ENCODE measurements around the gene MAMDC4.
"Not testable (repeated sequence)": the region's sequence is repeated elsewhere in the genome, so short reads cannot be mapped to it uniquely, and the experiment has no call there.

MAMDC4 gene

DNA sequence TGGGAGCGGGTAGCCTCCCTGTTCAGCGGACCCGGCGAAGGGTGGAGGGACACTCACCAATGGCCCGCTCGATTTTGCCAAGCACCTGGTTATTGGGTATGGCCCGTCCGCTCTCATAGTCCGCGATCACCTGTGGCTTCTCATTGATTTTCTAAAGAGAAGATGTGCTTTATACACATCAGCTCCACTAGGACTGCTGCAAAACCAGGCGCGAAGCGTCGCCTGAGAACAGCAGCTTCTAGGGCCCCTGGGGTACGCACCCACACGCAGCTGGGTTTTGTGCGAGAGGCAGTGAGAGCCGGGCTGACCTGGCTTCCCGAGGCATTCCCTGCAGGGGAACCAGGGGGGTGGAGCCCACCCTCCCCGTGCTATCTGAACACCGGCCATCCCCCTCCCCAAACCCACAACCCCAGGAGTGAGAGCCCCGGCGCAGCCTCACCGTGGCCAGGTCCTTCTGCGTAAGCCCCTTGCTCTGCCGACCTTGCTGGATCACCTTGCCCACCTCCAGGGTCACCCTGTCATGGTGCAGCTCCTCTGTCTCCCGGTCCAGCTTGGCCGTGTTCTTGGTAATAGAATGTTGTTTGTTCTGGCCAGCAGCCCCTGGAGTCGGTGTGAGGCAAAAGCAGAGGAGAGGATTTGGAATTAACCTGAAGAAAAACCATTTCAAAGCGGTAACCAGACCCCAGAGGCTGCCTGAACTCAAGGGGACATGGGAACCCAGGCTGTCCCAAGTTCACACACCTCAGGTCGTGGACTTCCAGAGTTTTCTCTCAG is 10.9 kb downstream of the MAMDC4 start:
- DNase-seq, result no peak

DNA sequence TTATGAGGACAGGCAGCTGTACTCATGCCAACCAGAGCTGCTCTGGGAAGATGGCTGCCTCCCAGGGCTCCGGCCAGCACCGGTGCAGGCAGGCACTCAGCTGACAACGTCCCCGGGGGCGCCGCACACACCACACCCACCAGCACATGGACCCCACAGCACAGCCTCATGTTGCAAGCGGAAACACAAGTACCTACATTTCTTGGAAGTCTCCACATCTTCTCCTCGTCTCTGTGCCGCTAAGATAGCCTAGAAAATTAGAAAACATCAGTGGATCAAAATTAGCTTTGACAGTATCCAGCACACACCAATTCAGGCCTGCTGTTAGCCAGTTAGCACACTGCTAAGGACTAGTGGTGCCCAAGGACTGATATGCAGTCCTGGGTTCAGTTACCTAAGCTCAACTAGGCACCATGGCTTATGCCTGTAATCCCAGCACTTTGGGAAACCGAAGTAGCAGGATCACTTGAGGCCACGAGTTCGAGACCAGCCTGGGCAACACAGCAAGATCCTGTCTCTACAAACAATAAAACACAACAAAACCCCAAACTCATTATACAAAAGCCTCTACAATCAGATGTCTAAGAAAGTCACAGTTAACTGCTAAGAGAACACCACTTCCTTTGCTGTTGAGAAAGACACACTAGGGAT is 11.6 kb downstream of the MAMDC4 start:
- DNase-seq, result no peak

DNA sequence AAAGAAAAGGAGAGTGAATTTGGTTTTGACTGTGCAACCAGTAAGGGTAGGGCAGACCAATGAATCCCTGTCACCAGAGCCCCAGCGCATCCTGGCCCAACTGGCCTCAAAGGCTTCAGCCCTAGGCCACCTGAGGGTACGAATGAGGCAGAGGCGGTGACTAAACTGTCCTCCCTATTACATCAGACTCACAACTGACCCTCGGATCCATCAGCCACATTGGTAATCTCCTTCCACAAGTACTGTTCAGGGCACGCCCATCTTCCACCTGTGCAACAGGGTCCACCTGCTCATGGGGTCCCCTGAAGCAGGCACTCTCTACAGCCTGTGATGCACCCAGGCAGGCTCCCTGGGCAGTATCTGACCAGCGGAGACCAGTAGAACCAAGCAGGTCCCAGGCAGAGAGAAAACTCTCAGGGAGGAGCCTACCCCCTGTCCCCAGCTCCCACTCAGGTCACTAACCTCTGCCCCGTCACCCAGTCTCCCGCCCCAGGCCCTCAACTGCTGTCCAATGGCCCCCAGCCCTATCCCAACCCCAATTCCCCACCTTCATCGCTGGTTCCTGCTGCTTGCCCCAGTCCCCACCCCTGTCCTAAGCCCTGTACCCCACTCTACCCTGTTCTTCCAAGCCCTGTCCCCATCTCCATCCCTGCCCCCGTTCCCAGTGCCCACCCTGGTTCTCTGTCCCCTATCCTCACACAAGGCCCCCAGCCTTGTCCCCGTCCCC is 13.1 kb downstream of the MAMDC4 start:
- no peak for DNase-seq

DNA sequence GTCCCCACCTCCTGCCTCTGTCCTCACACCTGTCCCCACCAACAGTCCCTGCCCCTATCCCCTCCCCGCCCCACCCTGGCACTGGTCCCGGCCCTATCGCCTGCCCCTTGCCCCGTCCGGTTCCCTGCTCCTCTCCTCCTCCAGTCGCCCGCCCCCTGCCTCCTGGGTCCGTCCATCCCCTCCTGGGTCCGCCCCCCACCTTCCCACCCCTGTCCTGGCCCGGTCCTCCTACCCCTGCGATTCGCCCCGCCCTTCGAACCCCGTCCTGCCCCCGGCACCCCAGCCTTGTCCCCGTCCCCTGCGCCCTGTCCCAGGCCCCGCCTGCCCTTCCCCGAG is 13.6 kb downstream of the MAMDC4 start:
- no peak for DNase-seq

DNA sequence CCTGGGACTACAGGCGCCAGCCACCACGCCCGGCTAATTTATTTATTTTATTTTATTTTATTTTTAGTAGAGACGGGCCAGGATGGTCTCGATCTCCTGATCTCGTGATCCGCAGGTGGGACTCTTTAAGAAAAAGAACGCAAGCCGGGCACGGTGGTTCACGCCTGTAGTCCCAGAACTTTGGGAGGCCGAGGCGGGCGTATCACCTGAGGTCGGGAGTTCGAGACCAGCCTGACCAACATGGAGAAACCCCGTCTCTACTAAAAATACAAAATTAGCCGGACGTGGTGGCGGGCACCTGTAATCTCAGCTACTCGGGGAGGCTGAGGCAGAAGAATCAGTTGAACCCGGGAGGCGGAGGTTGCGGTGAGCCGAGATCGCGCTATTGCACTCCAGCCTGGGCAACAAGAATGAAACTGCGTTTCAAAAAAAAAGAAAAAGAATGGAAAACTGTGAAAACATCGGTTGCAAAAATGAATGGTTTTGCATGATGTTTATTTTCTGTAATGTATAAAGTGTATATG is 14.8 kb downstream of the MAMDC4 start:
- not testable (repeated sequence) for DNase-seq

DNA sequence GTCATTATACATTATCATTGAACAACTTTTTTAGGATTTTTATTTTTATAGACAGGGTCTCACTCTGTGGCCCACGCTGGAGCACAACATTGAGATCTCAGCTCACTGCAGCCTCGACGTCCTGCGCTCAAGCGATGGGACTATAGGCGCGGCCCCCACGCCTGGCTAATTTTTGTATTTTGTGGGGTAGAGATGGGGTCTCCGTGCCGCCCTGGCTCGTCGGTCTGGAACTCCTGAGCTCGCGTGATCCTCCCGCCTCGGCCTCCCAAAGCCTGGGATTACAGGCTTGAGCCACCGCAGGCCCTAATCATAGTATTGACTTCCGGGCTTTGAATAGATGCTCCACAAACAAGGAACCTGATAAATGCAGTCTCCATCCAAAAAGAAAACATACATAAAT is 15.3 kb downstream of the MAMDC4 start:
- DNase-seq, result no peak

DNA sequence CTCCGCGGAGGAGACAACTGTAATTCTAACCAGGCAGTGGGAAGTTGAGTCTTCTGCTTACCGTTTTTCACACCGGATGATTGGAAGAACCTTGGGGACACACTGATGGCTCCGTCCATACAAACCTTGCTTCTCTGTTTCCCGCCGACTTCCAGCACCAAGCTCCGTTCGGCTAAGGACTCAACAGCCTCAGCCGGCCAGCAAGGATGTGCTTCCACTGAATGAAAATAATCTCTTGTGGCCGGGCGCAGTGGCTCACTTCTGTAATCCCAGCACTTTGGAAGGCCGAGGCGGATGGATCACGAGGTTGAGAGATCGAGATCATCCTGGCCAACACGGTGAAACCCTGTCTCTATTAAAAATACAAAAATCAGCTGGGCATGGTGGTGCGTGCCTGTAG is 15.8 kb downstream of the MAMDC4 start:
- DNase-seq, result no peak

DNA sequence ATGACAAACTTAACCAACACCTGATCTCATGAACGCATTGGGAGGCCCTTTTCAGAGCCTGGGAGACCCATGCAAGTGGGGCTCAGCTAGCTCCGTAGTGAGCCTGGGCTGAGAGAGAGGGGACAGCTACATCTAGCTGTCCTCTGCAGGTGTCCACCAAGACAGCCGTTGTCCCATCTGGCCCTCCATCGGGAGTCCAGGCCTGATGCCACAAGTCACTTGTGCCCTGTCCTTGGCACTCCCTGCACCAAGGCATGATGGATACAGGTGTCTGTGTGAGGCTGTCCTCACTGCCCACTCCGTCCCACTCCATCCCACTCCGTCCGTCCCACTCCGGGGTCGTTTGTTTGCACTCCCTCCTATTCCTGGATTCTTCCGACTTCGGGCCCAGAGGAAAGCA is 16.5 kb downstream of the MAMDC4 start:
- no peak for DNase-seq

DNA sequence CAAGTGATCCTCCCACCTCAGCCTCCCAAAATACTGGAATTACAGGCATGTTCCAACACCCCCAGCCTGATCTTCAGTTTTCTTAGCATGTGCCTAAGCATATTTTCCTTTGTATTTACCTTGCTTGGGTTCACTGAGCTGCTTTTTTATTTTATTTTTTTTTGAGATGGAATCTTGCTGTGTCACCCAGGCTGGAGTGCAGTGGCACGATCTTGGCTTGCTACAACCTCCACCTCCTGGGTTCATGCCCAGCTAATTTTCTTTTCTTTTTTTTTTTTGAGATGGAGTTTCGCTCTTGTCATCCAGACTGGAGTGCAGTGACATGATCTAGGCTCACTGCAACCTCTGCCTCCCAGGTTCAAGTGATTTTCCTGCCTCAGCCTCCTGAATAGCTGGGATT is 17.5 kb downstream of the MAMDC4 start:
- DNase-seq, result not testable (repeated sequence)

DNA sequence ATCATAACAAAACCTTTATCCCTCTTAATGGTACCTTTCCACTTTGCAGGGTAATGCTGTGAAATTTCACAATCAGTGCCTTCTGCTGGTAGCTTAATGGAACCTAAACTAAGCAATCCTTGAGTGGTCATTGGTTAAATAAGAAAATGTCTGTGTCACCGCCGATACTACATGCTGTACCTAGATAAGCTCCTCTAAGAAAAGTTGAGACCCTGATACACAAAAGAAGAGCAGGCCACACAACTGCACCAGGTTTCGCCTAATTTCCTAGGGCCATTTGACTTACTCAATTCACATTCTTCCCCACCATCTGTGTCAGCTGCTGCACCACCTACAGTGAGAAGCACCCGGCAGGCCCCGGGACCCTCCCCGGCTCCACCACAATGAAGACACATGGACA is 23.0 kb downstream of the MAMDC4 start:
- no peak for DNase-seq

DNA sequence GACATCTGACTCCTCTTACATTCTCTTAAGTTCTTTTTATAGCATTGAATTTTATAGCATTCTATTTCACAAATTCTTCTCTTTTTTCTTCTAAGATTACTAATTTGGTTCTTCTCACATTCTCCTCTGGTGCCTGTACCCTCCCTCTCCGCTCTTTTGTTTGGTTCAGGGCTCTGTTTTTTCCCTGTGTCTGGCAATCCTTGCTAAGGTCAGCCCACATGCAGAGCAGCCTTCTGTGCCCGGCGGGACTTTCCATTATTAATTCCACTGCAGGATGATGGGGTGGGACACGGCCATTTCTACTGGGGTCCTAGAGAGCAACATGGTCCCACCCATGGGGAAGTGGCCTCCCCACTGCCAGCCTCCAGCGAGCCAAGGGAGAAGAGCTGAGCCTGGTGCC is 24.3 kb downstream of the MAMDC4 start:
- no peak for DNase-seq

DNA sequence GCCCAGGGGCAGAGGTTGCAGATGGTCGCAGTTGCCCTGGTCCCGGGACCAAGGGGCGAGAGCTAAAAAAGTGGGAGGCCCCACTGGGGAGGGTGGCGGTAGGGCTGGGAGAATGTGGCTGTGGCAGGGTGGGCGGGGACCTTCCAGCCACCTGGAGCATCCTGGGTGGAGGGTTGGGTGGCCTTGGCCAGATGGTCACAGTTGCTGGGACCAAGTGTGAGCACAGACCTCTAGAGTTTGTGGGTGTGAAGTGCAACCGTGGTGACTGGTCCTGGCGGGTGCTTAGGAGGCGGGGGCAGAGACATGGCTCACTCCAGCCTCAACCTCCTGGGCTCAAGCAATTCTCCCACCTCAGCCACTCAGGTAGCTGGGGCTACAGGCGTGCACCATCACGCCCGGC is 28.5 kb downstream of the MAMDC4 start:
- DNase-seq, result no peak

DNA sequence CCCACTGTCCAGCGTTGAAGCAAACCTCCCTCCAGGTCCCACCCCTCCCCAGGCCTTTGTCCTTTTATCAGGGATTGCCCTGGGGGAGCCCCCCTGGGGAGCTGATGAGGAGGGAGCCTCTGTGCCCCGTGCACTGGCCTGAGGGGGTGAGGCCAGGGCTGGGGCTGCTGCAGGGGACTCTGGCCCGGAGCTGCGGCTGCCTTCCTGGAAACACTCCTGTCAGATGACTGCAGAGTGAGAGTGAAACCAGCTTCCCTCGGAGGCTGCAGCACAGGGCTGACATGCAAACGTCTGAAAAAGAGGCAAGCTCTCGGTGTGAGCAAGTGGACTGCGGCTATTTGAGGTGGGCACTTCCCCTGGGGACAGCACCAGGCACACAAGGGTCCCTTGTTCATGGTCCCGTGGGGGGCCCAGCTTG is 29.6 kb downstream of the MAMDC4 start:
- DNase-seq, result no peak

DNA sequence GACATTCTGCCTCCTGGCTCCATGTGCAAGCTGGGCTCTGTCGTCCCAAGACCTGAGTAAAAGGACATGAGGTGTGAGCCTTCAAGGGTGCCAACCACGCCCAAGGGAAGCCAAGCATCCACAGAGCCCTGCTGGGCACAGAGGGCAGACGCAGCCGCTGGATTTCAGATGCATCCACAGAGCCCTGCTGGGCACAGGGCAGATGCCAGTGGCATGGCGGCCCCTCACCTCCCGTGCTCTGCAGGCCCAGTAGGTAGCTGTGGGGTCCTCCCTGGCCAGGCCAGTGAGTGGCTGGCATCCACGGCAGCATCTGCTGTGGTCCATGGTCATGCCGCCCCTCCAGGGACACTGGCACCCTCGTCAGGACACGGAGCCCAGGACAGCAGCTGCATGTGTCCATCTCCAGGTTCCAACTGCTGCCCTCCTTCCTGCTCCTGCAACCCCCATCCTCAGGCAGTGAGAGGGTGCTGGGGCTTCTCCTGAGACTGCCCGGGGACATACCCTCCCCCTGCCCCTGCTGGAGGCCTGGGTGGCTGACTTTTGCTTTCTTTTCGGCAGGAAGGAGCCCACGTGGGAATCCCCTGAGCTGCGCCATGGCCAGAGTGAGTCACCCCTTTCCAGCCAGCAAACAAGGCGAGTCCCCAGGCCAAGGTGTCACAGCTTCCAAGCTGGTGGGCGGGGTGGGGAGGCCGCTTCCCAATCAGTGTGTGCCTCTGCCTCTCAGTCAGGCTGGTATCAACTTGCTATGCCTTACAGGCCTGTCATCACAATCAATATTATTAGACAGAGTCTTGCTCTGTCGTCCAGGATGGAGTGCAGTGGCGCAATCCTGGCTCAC is 30.2 kb downstream of the MAMDC4 start:
- no peak for DNase-seq

DNA sequence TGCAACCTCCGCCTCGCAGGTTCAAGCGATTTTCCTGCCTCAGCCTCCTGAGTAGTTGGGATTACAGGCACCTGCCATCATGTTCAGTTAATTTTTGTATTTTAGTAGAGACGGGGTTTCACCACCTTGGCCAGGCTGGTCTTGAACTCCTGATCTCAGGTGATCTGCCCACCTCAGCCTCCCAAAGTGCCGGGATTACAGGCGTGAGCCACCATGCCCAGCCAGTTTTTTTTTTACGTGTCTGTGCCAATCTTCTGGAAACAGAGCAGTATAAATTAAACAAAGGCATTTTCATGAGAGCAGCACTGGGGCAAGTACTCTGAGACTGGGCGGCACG is 30.8 kb downstream of the MAMDC4 start:
- DNase-seq, result not testable (repeated sequence)

DNA sequence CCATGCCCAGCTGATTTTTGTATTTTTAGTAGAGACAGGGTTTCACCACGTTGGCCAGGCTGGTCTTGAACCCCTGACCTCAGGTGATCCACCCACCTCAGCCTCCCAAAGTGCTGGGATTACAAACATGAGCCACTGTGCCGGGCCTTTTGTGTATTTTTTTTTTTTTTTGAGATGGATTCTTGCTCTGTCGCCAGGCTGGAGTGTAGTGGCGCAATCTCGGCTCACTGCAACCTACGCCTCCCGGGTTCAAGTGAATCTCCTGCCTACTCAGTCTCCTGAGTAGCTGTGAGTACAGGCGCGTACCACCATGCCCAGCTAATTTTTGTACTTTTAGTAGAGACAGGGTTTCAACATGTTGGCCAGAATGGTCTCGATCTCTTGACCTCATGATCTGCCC is 31.5 kb downstream of the MAMDC4 start:
- not testable (repeated sequence) for DNase-seq

DNA sequence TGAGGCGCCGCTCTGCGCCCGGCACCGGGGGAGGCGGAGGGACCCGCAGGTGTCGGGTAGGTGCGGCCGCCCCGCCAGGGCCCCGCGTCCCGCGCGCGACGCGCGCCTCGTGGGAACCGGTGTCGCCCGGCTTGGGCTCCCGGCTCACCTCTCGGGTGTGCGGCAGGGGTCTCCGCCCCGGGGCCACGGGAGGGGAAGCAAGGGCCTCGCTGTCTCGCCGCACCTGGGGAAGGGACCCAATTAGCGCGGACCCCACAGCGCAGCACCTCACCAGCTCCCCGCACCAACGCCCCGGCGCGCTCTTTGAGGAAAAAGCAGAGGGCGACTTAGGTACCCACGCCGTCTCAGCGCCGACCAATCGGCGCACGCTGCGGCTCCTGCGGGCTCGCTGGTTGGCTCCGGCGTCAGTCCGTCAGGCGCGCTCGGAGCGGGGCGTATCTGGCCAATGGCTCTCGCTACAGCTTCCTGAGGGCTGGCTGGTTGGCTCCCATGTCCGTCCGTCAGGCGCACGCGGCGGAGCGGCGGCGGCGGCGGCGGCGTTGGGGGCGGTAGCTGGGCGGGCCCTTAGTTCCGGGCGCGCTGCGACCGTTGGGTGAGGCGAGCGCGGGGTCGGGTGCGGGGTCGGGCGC is 33.9 kb downstream of the MAMDC4 start, which contains the start of gene TRAF2:
Gene TRAF2 (plus strand): TSS at position 567 of the 629 bp plus-strand sequence. CDS start 12,225 bp downstream, outside the sequence.
- peak; percentile 93 for DNase-seq

DNA sequence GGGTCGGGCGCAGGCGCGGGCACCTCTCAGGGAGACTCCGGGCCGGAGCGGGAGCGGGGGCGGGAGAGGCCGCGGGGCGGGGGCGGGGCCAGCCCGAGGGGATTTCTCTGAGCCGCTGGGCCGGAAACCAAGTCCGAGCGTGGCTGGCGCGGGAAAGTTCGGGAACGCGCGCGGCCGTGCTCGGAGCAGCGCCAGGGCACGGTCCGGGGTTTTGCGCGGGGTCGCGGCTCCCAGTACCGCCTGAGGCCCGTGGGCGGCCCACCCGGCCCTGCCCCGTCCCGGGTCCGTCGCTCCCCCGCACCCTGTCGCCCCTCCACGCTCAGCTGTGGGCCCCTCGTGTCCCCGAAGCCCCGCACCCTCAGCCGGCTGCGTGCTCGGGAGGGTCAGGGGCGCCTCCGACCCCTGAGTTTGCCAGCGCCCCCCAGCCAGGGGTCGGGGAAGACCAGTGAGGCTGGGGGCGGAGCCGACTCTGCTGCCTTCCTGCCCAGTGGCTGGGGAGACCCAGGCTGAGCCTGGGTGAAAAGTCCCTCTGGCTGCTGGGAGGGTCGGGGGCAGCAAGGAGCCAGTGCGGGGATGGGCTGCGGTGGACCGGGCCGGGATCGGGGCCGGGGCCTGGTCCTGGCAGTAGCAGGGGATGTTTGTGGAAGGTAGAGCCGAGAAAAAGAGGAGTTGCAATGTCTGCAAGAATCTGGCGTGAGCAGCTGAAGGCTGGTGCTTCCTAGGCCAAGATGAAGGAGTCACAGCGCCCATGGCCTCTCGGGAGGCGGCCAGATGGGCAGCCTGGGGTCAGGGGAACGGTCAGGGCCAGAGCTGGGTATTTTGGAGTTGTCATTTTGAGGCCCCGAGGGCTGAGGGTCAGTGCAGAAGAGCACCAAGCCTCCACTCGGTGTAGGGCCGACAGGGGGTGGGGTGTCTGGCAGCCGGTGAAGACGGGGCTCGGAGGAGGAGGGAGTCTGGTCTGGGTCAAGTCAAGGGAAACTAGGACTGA is 34.8 kb downstream of the MAMDC4 start:
- DNase-seq, result no peak

DNA sequence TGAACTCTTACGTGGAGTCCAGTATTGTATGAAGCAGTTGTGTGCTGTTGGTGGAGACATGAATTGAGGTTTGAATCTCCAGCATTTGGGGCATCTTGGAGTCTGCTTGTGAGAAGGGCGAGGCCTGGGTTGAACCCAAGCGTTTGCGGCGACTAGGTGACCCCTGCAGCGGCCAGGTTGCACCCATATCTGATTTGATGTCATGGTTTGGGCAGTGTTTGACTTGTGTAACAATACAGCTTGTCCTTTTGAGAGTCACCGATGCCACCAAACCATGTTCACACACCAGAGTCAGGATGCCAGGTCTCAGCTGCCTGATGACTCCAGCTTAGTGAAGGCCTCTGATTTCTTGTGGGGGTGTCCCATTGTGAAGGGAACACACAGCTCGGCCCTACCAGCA is 36.3 kb downstream of the MAMDC4 start:
- no peak for DNase-seq

DNA sequence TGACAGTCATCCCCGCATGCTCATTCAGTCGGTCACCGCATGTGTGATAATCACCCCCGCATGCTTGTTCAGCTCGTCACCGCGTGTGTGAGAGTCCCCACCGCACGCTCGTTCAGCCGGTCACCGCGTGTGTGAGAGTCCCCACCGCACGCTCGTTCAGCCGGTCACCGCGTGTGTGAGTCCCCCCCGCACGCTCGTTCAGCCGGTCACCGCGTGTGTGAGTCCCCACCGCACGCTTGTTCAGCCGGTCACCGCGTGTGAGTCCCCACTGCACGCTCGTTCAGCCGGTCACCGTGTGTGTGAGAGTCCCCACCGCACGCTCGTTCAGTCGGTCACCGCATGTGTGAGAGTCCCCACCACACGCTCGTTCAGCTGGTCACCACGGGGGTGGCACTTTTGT is 37.7 kb downstream of the MAMDC4 start:
- no peak for DNase-seq

DNA sequence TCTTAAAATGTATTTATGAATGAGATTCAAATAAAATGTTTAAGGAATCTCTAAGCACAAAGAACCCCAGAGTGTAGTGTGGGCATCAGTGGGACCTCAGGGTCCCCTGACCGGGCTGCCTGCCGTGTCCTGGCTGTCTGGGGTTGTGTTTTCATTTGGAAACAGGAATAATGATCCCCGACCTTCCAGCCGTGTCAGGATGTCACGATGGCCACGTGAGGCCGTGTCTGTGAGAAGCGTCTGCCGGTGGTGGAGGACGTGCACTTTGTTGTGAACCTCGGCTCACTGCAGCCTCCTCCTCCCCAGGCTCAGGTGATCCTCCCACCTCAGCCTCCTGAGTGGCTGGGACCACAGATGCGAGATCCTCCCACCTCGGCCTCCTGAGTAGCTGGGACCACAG is 38.5 kb downstream of the MAMDC4 start:
- no peak for DNase-seq
